Retinal pigment epithelial cell (primary cell): Measurements from ENCODE around the gene SEMA4G.
"Not testable (repeated sequence)": the region's sequence is repeated elsewhere in the genome, so short reads cannot be mapped to it uniquely, and the experiment has no call there.

Source experiments
- DNase-seq: peaks from one replicate; pipeline ENCODE4 v3.0.0-alpha.2; 2010; ENCODE audit warnings: low read depth
- H3K4me3 ChIP-seq: 2 replicates; pipeline ENCODE4 v1.5.1; 2011; ENCODE audit warnings: mild to moderate bottlenecking, low read length, control low read depth, moderate library complexity
- TF ChIP-seq, protein P1 (sequence below): conservative IDR thresholded peaks from 2 replicates; pipeline ENCODE4 v1.5.1; 2011; ENCODE audit warnings: low read depth, low read length, control low read depth, inconsistent platforms

The SEMA4G gene

DNA sequence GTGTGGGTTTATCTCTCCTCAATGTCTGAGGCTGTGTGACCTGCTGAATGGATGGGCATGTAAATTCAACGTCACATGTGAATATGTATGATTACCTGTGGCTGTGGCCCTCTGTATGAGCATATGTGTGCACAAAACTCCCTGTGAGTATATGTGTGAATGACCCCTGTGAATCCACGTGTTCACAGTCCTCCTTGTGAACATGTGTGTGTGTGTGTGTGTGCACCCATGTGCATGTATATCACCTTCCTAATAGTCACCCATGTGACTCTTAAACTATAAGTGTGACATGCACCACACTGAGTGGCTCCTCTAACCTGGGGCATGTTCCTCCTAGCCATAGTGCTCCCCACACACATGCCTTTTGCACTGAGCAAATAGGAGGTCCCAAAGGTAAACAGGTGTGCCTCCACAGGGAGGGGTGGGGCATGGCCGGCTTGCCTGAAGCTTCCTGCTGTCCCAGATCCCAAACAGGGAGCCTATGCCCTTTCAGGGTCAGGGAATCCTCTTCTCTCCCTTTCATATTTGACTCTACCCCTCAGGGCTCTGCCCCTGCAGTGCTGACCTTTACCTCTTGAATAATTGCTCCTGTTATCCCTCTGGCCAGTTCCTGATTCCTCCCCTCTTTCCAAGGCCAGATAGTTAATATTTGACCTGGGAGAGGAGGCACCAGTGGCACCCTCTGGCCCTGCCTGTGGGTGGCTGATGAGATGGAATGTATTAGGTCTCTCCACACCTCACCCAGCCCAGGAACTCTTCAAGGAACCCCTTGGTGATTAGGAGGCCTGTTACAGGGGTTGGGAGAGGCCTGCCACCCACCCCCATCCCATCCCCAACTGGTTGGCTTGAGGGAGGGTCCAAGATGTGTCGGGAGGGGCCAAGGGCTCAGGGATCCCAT is 1.9 kb downstream of the SEMA4G start:
- TF ChIP-seq, protein P1, sequence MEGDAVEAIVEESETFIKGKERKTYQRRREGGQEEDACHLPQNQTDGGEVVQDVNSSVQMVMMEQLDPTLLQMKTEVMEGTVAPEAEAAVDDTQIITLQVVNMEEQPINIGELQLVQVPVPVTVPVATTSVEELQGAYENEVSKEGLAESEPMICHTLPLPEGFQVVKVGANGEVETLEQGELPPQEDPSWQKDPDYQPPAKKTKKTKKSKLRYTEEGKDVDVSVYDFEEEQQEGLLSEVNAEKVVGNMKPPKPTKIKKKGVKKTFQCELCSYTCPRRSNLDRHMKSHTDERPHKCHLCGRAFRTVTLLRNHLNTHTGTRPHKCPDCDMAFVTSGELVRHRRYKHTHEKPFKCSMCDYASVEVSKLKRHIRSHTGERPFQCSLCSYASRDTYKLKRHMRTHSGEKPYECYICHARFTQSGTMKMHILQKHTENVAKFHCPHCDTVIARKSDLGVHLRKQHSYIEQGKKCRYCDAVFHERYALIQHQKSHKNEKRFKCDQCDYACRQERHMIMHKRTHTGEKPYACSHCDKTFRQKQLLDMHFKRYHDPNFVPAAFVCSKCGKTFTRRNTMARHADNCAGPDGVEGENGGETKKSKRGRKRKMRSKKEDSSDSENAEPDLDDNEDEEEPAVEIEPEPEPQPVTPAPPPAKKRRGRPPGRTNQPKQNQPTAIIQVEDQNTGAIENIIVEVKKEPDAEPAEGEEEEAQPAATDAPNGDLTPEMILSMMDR = no peak
- no peak for DNase-seq
- no peak overlapping the region for H3K4me3 ChIP-seq

DNA sequence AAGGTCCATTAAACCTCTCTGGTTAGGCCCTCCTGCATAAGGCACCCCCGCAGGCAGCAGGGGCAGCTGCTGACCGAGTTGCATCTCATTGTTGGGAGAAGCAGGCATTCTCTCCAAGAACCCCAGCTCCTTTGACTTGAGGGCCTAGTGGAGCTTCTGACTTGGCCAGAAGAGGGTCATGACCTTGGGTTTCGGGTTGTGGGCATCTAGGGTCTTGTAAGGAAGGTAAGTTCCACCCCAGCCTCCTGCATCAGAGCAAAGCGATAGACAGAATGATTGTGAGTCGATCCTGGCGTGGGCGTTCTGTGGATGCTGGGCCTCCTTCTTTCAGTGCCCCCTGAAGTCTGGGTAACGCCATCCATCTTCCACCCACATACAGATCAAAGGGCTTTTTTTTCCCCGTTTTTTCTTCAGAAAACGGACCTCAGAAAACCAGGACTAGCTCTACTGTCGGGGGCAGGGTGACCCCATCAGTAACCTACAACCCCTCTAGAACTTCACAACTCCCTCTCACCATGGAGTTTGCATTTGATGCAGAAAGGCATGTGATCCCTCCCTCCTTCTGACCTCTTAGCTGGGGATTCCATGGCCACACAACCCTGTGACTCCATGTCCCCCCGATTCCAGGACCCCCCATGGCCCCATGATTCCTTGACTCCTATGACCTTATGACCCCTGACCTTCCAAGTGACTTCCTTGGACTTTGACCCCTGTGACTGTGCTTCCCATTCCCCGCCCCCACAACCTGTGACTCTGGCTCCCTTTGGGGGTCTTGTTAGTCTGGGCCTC is 3.0 kb downstream of the SEMA4G start:
- H3K4me3 ChIP-seq = no peak overlapping the region
- TF ChIP-seq, protein P1 = no peak
- no peak for DNase-seq

DNA sequence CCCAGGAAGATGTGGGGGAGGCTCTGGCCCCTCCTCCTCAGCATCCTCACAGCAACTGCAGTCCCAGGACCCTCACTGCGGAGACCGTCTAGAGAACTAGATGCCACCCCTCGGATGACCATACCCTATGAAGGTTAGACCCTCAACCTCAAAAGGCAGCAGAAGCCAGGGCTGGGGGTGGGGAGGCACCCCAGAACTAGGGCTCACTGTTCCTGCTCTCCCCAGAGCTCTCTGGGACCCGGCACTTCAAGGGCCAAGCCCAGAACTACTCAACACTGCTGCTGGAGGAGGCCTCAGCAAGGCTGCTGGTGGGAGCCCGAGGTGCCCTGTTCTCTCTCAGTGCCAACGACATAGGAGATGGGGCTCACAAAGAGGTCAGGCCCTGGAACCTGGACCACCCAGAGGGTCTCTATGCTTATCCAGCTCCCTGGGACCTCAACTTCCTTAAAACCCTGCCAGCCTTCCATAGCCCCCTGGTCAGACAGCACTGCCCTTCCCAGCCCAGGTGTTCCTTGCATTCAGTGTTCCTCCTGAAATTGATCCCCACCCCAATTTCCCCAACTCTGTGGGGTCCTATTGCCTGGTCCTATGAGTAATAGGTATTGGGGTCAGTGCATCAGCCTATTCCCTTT is 3.7 kb downstream of the SEMA4G start:
- no peak overlapping the region for H3K4me3 ChIP-seq
- TF ChIP-seq, protein P1 = no peak
- DNase-seq = no peak

DNA sequence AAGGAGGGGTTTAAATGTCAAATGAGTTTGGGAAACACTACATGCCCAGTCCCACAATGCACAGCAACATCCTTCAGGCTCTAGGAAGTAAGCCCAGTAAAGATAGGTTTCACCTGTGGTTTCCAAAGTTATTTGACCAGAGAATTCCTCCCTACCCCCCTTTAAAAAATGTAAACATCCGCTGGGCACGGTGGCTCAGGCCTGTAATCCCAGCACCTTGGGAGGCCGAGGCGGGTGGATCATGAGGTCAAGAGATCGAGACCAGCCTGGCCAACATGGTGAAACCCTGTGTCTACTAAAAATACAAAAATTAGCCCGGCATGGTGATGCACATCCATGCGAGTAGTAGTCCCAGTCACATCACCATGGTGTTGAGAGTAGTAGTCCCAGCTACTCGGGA is 6.1 kb downstream of the SEMA4G start:
- not testable (repeated sequence) for DNase-seq

DNA sequence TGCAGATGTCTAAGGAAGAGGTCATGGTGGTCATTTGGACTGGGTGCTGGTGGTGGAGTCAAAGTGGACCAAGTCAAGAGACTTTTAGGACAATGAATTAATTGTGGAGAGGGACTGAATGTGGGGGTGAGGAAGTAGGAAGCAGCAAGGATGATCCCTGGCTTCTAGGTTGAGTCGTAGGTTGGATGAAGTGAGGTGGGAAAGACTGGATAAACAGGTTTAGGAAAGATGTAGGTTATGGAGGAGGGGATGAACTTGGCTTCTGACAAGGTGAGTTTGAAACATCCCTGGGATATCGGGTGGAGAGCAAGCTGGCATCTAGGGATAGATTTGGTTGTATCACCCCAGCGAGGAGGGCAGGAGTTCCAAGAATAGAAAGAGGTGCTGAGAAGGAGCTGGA is 7.6 kb downstream of the SEMA4G start:
- TF ChIP-seq, protein P1 = no peak
- H3K4me3 ChIP-seq = no peak overlapping the region
- DNase-seq = no peak

More for the DNA sequence above, 6.1 kb downstream of the SEMA4G start:
- H3K4me3 ChIP-seq = not testable (repeated sequence)

DNA sequence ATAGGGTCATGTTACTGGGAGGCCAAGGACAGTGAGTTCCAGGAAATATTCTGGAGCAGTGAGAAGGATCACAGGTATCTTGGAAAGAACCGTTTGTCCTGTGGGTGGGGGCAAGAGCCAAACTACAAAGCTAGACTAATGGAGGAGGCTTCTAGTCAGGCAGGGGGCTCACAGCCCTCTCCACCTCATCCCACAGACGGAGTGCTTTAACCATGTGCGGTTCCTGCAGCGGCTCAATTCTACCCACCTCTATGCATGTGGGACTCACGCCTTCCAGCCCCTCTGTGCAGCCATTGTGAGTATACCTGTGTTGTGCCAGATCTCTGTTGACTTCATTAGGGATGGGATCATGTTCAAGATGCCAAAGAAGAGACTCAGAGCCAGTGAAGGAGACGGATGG is 8.1 kb downstream of the SEMA4G start:
- TF ChIP-seq, protein P1 = no peak
- no peak overlapping the region for H3K4me3 ChIP-seq
- DNase-seq = no peak
